Stimulated activated memory B cell treated with anti-CD40 and anti-IgM and Interleukin-4, amounts not matched to agents 10 μg/mL and 1 μg/mL and 100 μg/mL, for 72 hours (primary cell): ENCODE data around the gene SH3BP1.
"Not testable (repeated sequence)": the region's sequence is repeated elsewhere in the genome, so short reads cannot be mapped to it uniquely, and the experiment has no call there.

ENCODE experiments used
- ATAC-seq: fragments of 150-1000 bp; cut with Tn5 transposase; 2 replicates; pipeline ENCODE4 v1.10.0; 2021
- H3K27ac Mint-ChIP-seq: one replicate; pipeline ENCODE4 v1.8.0; 2022; ENCODE audit warnings: mild to moderate bottlenecking, mixed read lengths
- H3K27me3 Mint-ChIP-seq: one replicate; pipeline ENCODE4 v1.8.0; 2022; ENCODE audit warnings: mixed read lengths
- H3K36me3 Mint-ChIP-seq: one replicate; pipeline ENCODE4 v1.8.0; 2022; ENCODE audit warnings: mixed read lengths
- H3K4me1 Mint-ChIP-seq: one replicate; pipeline ENCODE4 v1.8.0; 2022; ENCODE audit warnings: mixed read lengths
- H3K4me3 Mint-ChIP-seq: one replicate; pipeline ENCODE4 v1.8.0; 2022; ENCODE audit warnings: mild to moderate bottlenecking, moderate library complexity, mixed read lengths
- H3K9me3 Mint-ChIP-seq: one replicate; pipeline ENCODE4 v1.8.0; 2022; ENCODE audit warnings: mixed read lengths

The SH3BP1 gene, protein sequence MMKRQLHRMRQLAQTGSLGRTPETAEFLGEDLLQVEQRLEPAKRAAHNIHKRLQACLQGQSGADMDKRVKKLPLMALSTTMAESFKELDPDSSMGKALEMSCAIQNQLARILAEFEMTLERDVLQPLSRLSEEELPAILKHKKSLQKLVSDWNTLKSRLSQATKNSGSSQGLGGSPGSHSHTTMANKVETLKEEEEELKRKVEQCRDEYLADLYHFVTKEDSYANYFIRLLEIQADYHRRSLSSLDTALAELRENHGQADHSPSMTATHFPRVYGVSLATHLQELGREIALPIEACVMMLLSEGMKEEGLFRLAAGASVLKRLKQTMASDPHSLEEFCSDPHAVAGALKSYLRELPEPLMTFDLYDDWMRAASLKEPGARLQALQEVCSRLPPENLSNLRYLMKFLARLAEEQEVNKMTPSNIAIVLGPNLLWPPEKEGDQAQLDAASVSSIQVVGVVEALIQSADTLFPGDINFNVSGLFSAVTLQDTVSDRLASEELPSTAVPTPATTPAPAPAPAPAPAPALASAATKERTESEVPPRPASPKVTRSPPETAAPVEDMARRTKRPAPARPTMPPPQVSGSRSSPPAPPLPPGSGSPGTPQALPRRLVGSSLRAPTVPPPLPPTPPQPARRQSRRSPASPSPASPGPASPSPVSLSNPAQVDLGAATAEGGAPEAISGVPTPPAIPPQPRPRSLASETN

DNA sequence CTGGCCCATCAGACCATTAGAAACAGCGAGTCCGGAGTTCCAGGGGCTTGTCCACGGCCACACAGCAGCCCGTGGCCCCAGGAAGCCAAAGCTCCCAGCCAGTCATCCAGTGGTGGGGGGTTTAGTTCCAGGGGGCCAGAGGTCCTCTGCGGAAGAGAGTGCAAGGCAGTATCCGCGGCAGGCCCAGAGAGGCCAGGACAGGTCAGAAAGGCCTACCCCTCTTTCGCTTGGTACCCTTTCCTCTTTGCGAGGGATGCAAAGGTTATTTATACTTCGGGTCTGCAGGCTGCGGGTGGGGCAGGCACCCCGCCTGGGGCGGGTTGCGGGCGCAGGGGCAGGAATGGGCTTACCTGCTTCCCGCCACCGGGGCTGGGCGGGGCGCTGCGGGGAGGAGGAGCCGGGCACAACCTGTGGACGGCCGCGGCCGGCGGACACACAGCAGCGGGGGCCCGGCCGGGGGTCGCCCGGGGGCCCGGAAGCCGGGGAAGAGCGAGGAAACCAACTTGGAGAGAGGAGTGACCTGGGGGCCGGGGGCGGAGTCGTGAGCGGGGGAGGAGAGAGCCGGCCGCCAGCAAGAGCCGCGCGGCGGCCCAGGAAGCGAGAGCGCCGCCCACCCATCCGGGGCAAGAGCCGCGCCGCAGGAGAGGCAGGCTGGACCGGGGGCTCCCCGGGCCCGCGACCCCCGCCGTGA, at the start of gene SH3BP1:
TSS of gene SH3BP1 (plus strand) at position 600 of the 691 bp plus-strand sequence. CDS start 119 bp downstream, outside the sequence.
- Mint-ChIP-seq H3K4me1 (peaks cover 85% of the 10 kb centered on the region), H3K9me3 (no peaks in the 10 kb centered on the region), H3K36me3 (peaks cover 11% of the 10 kb centered on the region), H3K4me3 (peak within 1 kb of the TSS; percentile 93), H3K27ac (peak within 1 kb of the TSS; percentile 92), H3K27me3 (no peaks in the 10 kb centered on the region)
- peak; percentile 50 for ATAC-seq

DNA sequence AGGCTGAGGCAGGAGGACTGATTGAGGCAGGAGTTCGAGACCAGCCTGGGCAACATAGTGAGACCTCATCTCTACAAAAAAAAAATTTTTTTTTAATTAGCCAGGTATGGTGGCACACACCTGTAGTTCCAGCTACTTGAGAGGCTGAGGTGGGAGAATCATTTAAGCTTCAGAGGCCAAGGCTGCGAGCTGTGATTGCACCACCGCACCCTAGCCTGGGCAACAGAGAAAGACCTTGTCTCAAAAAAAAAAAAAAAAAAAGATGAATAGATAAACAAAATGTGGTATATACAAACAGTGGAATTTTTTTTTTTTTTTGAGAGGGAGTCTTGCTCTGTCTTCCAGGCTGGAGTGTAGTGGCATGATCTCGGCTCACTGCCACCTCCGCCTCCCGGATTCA, 48.4 kb upstream of the SH3BP1 start:
- Mint-ChIP-seq H3K27me3 (peaks cover 40% of the 10 kb centered on the region), H3K4me1 (peaks cover 10% of the 10 kb centered on the region)
- H3K9me3 Mint-ChIP-seq, H3K27ac Mint-ChIP-seq, ATAC-seq, H3K36me3 Mint-ChIP-seq, H3K4me3 Mint-ChIP-seq: not testable (repeated sequence)

DNA sequence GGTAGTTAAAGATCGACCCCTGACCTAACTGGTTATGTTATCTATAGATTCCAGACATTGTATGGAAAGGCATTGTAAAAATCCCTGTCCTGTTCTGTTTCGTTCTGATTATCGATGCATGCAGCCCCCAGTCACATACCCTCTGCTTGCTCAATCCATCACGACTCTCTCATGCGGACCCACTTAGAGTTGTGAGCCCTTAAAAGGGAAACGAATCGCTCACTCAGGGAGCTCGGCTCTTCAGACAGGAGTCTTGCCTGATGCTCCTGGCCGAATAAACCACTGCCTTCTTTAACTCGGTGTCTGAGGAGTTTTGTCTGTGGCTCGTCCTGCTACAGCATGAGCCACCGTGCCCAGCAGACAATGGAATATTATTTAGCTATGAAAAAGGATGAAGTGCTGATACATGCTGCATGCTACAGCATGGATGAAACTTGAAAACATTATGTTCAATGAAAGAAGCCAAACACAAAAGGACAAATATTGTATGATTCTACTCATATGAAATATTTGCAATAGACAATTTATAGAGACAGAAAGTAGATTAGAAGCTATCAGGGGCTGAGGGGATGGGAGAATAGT, 47.6 kb upstream of the SH3BP1 start:
- Mint-ChIP-seq H3K27me3 (peaks cover 37% of the 10 kb centered on the region), H3K27ac (peak overlapping the region; percentile 50), H3K4me1 (peaks cover 10% of the 10 kb centered on the region), H3K4me3 (peak overlapping the region; percentile 80), H3K36me3 (no peaks in the 10 kb centered on the region), H3K9me3 (no peaks in the 10 kb centered on the region)
- ATAC-seq = no peak

DNA sequence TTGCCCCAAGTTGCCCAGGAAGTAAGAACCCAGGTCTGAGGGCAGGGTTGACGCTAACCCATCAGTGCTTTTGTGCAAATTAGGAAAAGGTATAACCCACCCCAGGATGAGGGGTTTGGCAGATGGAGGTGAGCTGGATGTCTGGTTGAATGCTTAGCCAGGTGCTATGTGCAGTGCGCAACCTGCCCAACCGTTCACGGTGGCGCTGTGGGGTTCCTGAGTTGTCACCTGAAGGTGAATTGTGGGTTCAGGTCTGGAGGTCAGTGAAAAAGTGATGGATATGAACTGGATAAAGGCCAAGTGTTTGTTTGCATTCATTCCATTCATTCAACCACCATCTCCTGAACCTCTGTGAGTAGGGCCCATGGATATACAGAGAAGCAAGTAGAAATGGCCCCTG, 45.2 kb upstream of the SH3BP1 start:
- Mint-ChIP-seq H3K27me3 (peaks cover 20% of the 10 kb centered on the region), H3K9me3 (no peaks in the 10 kb centered on the region), H3K4me1 (peaks cover 10% of the 10 kb centered on the region), H3K4me3 (no peak overlapping the region), H3K27ac (no peak overlapping the region), H3K36me3 (no peaks in the 10 kb centered on the region)
- ATAC-seq = no peak

DNA sequence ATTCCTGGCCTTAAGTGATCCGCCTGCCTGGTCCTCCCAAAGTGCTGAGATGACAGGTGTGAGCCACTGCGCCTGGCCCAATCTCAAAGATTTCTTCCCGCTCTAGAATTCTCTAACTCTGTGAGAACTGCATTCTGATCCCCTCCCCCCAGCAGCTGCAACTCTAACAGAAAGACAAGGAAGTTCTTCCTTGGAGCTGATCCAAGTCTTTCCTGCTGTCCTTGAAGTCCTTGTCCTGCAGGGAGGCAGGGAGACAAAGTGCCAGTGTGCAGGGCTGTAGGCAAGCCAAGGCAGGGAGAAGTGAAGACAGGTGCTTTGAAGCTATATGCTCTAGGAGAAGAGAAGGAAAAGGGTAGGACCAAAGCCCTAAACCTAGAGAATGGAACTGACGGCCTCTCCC, 40.3 kb upstream of the SH3BP1 start:
- H3K27ac Mint-ChIP-seq = no peak overlapping the region
- ATAC-seq = no peak
- no peak overlapping the region for H3K4me3 Mint-ChIP-seq
- H3K36me3 Mint-ChIP-seq = no peaks in the 10 kb centered on the region
- peaks cover 10% of the 10 kb centered on the region for H3K4me1 Mint-ChIP-seq
- no peaks in the 10 kb centered on the region for H3K9me3 Mint-ChIP-seq
- H3K27me3 Mint-ChIP-seq = peaks cover 32% of the 10 kb centered on the region

DNA sequence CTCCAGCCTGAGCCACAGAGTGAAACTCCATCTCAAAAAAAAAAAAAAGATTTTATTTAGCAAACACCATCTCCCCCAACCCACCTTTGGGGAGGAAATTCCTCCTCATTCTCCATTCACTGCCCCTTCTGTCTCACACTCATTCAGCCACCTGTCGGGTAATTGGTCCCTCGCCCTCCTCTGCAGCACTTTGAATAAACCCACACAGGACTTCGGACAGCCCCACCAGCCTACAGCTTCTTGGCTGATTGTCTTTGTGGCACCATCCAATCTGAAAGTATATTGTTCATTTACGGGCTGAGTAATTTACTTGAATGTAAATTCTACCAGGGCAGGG, 38.3 kb upstream of the SH3BP1 start:
- peaks cover 10% of the 10 kb centered on the region for H3K4me1 Mint-ChIP-seq
- H3K36me3 Mint-ChIP-seq = no peaks in the 10 kb centered on the region
- H3K4me3 Mint-ChIP-seq = no peak overlapping the region
- H3K9me3 Mint-ChIP-seq = no peaks in the 10 kb centered on the region
- peaks cover 26% of the 10 kb centered on the region for H3K27me3 Mint-ChIP-seq
- H3K27ac Mint-ChIP-seq = no peak overlapping the region
- ATAC-seq = no peak

DNA sequence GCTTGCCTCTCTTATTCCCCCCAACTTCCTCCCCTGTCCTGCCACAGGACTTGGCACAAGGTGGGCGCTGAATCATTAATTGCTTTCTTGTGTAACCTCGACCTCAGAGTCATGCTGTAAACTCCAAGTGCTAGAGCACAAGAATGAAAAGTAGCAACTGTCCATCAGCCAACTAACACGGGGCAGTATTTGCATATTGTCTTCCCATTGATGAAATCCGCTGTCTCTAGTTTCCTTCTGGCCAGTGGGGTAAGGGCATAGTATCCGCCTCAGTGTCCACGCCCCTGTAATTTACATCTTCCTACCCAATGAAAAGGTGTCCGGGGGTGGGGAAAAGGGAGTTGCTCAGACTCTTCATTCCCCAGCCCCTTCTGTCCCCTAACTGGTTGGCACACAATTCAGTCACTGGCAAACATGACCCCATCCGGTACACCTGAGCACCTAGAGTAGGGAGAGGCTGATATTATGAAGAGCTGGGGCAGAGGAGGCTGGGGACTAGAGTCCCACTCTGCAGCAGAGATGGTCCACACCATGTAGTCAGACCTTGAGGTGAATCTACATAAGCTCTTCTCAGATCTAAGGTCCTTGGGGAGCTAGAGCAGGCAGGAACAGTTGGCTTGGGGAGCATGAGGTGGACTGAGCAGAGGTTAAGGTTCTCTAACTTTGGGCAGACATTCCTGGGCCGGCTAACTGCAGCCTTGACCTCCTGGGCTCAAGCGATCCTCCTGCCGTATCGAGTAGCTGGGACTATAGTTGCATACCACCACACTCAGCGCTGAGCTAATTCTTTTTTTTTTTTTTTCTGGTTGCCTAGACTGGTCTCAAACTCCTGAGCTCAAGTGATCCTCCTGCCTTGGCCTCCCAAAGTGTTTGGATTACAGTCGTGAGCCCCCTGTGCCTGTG, 37.7 kb upstream of the SH3BP1 start:
- no peaks in the 10 kb centered on the region for H3K36me3 Mint-ChIP-seq
- peaks cover 10% of the 10 kb centered on the region for H3K4me1 Mint-ChIP-seq
- no peaks in the 10 kb centered on the region for H3K9me3 Mint-ChIP-seq
- ATAC-seq = peak; percentile 53
- peaks cover 26% of the 10 kb centered on the region for H3K27me3 Mint-ChIP-seq
- H3K4me3 Mint-ChIP-seq = no peak overlapping the region
- H3K27ac Mint-ChIP-seq = no peak overlapping the region

DNA sequence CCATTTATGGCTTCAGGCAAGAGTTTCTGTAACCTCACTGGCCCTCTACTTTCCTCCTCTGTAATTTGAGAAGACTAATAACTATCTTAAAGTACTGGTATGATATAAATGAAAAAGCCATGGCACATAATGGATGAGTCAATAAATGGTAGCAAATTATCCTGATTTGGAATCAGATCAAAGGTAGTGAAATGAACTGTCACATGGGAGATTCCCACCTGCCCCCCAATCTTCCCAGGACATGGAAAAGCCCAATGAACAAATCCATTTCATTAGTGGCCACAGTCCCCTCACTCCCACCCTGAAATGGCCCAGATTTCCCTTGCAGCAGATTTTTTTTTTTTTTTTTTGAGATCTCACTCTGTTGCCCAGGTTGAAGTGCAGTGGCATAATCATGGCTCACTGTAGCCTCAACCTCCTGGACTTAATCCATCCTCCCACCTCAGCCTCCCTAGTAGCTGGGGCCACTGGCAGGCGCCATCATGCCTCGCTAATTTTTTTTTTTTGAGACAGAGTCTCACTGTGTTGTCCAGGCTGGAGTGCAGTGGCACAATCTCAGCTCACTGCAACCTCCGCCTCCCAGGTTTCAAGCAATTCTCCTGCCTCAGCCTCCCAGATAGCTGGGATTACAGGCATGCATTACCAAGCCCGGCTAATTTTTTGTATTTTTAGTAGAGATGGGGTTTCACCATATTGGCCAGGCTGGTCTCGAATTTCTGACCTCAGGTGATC, 36.8 kb upstream of the SH3BP1 start:
- ATAC-seq, H3K4me3 Mint-ChIP-seq, H3K36me3 Mint-ChIP-seq, H3K27ac Mint-ChIP-seq, H3K9me3 Mint-ChIP-seq: not testable (repeated sequence)
- Mint-ChIP-seq H3K4me1 (peaks cover 12% of the 10 kb centered on the region), H3K27me3 (peaks cover 26% of the 10 kb centered on the region)

DNA sequence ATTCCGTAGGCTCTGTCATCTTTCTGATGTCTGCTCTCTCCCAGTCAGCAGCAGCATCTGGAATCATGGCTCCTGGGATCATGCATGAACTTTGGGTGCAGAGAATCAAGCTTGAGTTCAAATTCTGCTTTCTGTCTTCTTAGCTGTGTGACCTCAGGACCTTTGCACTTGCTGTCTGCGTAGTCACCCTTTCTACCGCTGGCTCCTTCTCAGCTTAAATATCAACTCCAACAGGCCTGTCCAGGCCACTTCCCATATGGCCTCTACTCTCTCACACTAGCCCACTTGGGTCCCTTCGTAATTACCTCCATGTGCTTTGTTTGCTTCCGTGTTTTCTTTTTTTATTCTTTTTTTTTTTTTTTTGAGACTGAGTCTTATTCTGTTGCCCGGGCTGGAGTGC, 35.4 kb upstream of the SH3BP1 start:
- H3K36me3 Mint-ChIP-seq = no peaks in the 10 kb centered on the region
- no peak for ATAC-seq
- H3K9me3 Mint-ChIP-seq = no peaks in the 10 kb centered on the region
- no peak overlapping the region for H3K27ac Mint-ChIP-seq
- peaks cover 18% of the 10 kb centered on the region for H3K4me1 Mint-ChIP-seq
- peaks cover 23% of the 10 kb centered on the region for H3K27me3 Mint-ChIP-seq
- no peak overlapping the region for H3K4me3 Mint-ChIP-seq

DNA sequence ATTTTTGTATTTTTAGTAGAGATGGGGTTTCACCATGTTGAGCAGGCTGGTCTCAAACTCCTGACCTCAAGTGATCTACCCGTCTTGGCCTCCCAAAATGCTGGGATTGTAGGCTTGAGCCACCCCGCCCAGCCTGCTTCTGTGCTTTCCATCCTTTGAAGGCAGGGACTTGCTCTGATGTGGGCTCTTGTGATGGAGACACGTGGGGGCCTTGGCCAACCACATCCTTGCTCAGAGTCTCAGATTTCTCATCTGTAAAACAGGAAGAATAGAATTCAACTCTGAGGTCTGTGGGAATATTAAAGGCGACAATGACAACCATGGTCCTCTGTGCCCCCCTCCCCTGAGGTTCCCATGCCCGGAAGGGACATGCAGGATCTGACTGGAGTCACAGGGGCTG, 34.6 kb upstream of the SH3BP1 start:
- ATAC-seq = no peak
- Mint-ChIP-seq H3K9me3 (no peaks in the 10 kb centered on the region), H3K36me3 (peaks cover 6% of the 10 kb centered on the region), H3K27me3 (peaks cover 18% of the 10 kb centered on the region), H3K27ac (no peak overlapping the region), H3K4me1 (peaks cover 26% of the 10 kb centered on the region), H3K4me3 (no peak overlapping the region)

DNA sequence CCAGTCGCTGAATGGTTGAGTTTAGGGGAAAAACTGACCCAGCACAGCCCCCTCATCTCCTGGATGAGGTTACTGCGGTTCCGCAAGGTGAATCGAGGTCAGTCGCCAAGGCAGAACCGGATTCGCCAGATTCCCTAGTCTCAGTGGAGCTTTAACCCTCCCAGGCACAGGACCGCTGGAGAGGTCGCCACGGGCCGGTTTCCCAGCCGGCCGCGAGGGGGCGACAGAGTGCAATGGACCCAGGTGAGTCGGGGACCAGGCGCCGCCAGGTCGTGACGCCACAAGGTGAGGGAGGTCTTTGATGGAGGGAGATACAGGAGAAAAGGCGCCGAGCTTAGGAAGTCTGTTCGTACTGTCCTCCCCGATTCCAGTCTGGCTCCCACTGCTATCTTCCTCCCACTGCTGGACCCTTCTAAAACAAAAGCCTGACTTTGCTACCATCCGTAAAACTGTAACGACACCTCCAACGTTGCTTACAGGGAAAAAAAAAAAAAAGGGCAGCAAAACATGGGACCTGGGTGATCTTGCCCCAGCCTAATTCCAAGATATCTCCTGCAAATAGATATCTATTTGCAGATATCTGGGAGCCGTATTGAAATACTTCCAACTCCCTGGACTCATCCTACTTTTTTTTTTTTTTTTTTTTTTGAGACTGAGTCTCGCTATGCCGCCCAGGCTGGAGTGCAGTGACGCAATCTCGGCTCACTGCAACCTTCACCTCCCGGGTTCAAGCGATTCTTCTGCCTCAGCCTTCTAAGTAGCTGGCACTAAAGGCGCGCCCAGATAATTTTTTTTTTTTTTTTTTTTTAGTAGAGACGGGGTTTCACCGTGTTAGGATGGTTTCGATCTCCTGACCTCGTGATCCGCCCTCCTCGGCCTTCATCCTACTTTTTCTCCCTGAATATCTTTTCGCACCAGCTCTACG, 32.2 kb upstream of the SH3BP1 start:
- no peaks in the 10 kb centered on the region for H3K9me3 Mint-ChIP-seq
- ATAC-seq = peak; percentile 55
- H3K27me3 Mint-ChIP-seq = peaks cover 8% of the 10 kb centered on the region
- peaks cover 6% of the 10 kb centered on the region for H3K36me3 Mint-ChIP-seq
- H3K4me1 Mint-ChIP-seq = peaks cover 32% of the 10 kb centered on the region
- peak overlapping the region; percentile 95 for H3K4me3 Mint-ChIP-seq
- peak overlapping the region; percentile 99 for H3K27ac Mint-ChIP-seq

DNA sequence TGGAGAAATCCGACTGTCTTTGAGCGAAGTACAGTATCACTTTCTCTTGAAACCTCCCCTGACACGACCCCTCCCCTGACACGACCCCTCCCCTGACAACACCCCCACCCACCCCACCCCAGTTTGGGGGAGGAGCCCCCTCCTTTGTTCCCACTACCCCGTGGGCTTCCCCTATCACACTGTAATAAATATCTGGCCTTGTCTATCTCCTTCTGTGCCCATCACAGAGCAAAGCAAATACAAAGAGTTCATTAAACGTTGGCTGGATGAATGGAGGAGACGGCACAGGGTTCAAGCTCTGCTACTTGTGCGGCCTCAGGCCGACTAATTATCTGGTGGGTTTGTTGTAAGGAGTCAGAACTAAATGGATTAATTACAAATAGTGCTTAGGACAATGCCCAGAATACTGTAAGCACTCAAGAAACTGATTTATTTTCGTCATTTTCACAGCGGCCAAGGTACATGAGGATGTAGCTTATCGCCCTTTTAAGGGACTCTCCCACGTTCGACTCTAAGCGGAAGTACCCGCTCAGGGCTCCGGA, 31.5 kb upstream of the SH3BP1 start:
- H3K9me3 Mint-ChIP-seq = no peaks in the 10 kb centered on the region
- peak overlapping the region; percentile 95 for H3K4me3 Mint-ChIP-seq
- peaks cover 10% of the 10 kb centered on the region for H3K36me3 Mint-ChIP-seq
- H3K27ac Mint-ChIP-seq = peak overlapping the region; percentile 99
- H3K27me3 Mint-ChIP-seq = peaks cover 8% of the 10 kb centered on the region
- peaks cover 37% of the 10 kb centered on the region for H3K4me1 Mint-ChIP-seq
- ATAC-seq = no peak
